ENCODE results near the gene CDK15. TPM values are rescaled to one million over a fixed set of nuclear protein-coding genes. Genes with fewer than 3 reads are reported as not detected.

CDK15 gene
- total RNA-seq, 4 donors from 2014 or later, result 0.11 to 0.29 TPM; not detected in 2

GRCh38 chr2:201784563-201784962 is 21.8 kb upstream of the CDK15 start:
- ATAC-seq (no peak), DNase-seq (no peak)
- H3K9me3 ChIP-seq, result no peaks in the 10 kb centered on the region
- no peaks in the 10 kb centered on the region for H3K36me3 ChIP-seq
- intact Hi-C loops (cut with DNase I; ENCODE audit: low total_unique reads) (loop anchor here (5.0 to 10.0 kb wide), 2 partner anchors 142 to 250 kb away; partner anchors contain the start of genes FZD7 and TMEM237), in situ Hi-C loops (cut with MboI; ENCODE audit: low sequenced_read_pairs in 4 of 4) (loop anchor here in 1 of 4 donors (5.0 to 25.0 kb wide), 2 partner anchors 253 to 603 kb away; partner anchors contain the start of gene BMPR2)
- no peak for TF ChIP-seq POLR2A (IDR thresholded peaks at IDR 0.05)
- TF ChIP-seq, protein P1, sequence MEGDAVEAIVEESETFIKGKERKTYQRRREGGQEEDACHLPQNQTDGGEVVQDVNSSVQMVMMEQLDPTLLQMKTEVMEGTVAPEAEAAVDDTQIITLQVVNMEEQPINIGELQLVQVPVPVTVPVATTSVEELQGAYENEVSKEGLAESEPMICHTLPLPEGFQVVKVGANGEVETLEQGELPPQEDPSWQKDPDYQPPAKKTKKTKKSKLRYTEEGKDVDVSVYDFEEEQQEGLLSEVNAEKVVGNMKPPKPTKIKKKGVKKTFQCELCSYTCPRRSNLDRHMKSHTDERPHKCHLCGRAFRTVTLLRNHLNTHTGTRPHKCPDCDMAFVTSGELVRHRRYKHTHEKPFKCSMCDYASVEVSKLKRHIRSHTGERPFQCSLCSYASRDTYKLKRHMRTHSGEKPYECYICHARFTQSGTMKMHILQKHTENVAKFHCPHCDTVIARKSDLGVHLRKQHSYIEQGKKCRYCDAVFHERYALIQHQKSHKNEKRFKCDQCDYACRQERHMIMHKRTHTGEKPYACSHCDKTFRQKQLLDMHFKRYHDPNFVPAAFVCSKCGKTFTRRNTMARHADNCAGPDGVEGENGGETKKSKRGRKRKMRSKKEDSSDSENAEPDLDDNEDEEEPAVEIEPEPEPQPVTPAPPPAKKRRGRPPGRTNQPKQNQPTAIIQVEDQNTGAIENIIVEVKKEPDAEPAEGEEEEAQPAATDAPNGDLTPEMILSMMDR (IDR thresholded peaks at IDR 0.05 in 4 of 5, conservative IDR thresholded peaks at IDR 0.05 in 1 of 5), result no peak
- peaks cover 11 to 13% of the 10 kb centered on the region in 2 donors for H3K4me1 ChIP-seq
- H3K27me3 ChIP-seq, result no peaks in the 10 kb centered on the region
- no peak overlapping the region for H3K27ac ChIP-seq
- H3K4me3 ChIP-seq, result no peak overlapping the region

DNA sequence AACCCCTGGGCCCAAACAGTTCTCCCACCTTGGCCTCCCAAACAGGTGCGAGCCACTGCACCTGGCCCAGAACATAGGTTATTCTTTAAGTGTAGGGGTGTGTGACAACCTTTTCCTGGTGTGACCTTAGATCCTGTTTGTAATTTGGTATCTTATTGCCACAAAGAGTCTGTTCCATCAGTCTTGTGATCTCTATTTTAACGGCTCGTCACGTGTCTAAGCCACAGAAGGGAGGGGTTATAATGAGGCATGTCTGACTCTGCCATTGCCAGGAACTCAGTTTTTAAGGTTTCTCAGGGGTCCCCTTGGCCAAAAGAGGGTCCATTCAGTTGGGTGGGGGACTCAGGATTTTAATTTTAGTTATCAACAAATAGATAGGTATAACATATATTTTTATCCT is 21.2 kb upstream of the CDK15 start:
- ATAC-seq (no peak), DNase-seq (no peak)
- intact Hi-C loops (cut with DNase I; ENCODE audit: low total_unique reads), result loop anchor here (10.0 kb wide), 1 partner anchor 250 kb away; the partner anchor contains the start of gene FZD7
- no peak overlapping the region for H3K27ac ChIP-seq
- in situ Hi-C loops (cut with MboI; ENCODE audit: low sequenced_read_pairs in 4 of 4), result loop anchor here in 1 of 4 donors (25.0 kb wide), 1 partner anchor 602 kb away; the partner anchor contains the start of gene BMPR2
- no peaks in the 10 kb centered on the region for H3K9me3 ChIP-seq
- no peak overlapping the region for H3K4me3 ChIP-seq
- TF ChIP-seq, protein P1 (IDR thresholded peaks at IDR 0.05 in 4 of 5, conservative IDR thresholded peaks at IDR 0.05 in 1 of 5), result no peak
- TF ChIP-seq POLR2A (IDR thresholded peaks at IDR 0.05), result no peak
- H3K27me3 ChIP-seq, result no peaks in the 10 kb centered on the region
- no peaks in the 10 kb centered on the region for H3K36me3 ChIP-seq
- H3K4me1 ChIP-seq, result peaks cover 5 to 7% of the 10 kb centered on the region in 2 donors

DNA sequence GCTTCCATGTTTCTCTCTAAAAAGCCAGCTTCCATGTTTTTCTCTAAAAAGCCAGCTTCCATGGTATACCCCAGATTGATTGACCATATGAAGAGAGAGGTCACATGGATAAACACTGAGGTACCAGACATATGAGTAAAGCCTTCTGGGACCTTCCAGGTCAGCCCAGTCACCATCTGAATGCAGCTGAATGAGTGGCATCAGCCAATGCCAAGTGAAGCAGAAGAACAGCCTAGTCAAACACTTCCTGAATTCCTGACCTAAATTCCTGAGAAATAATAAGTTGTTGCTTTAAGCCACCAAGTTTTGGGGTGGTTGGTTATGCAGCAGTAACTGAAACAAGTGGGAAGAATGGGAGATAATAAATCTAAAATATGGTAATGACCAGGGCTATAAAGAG is 19.9 kb upstream of the CDK15 start:
- Histone ChIP-seq H3K36me3 (no peaks in the 10 kb centered on the region), H3K27ac (no peak overlapping the region), H3K4me1 (peaks cover 4 to 5% of the 10 kb centered on the region in 2 donors), H3K9me3 (no peaks in the 10 kb centered on the region), H3K27me3 (no peaks in the 10 kb centered on the region), H3K4me3 (no peak overlapping the region)
- in situ Hi-C loops (cut with MboI; ENCODE audit: low sequenced_read_pairs in 4 of 4) (loop anchor here in 1 of 4 donors (25.0 kb wide), 1 partner anchor 601 kb away; the partner anchor contains the start of gene BMPR2), intact Hi-C loops (cut with DNase I; ENCODE audit: low total_unique reads) (loop anchor here (10.0 kb wide), 1 partner anchor 248 kb away; the partner anchor contains the start of gene FZD7)
- TF ChIP-seq POLR2A (IDR thresholded peaks at IDR 0.05), result no peak
- TF ChIP-seq, protein P1 (IDR thresholded peaks at IDR 0.05 in 4 of 5, conservative IDR thresholded peaks at IDR 0.05 in 1 of 5), result no peak
- no peak for DNase-seq
- ATAC-seq, result no peak

DNA sequence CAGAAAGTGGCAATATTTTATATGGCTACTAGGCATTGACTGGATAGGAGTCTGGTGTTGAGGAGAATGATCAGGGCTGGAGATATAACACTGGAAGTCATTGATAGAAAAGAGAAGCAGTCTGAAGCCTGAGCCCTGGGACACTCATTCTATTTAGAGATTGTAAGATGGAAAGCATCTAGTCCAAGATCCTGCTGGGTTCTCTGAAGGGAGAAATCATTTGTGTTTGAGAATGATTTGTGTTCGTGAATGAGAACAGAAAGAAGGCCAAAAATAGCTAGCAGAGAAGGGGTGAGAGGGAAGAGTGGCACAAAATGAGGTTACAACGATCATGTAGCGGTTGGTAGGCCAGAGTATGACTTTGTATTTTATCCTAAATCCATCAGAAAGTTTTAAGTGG is 18.0 kb upstream of the CDK15 start:
- Histone ChIP-seq H3K27ac (no peak overlapping the region), H3K36me3 (no peaks in the 10 kb centered on the region), H3K27me3 (no peaks in the 10 kb centered on the region), H3K4me3 (no peak overlapping the region), H3K4me1 (no peaks in the 10 kb centered on the region), H3K9me3 (no peaks in the 10 kb centered on the region)
- in situ Hi-C loops (cut with MboI; ENCODE audit: low sequenced_read_pairs in 4 of 4), result loop anchor here in 1 of 4 donors (25.0 kb wide), 1 partner anchor 599 kb away; the partner anchor contains the start of gene BMPR2
- ATAC-seq, result no peak
- no peak for DNase-seq
- intact Hi-C loops (cut with DNase I; ENCODE audit: low total_unique reads), result loop anchor here (10.0 kb wide), 1 partner anchor 246 kb away; the partner anchor contains the start of gene FZD7
- TF ChIP-seq POLR2A (IDR thresholded peaks at IDR 0.05), result no peak
- TF ChIP-seq, protein P1 (IDR thresholded peaks at IDR 0.05 in 4 of 5, conservative IDR thresholded peaks at IDR 0.05 in 1 of 5), result no peak

Data from gastrocnemius medialis (tissue), 4 donors.